ENCODE measurements around the gene FAM204A.

The FAM204A gene

DNA sequence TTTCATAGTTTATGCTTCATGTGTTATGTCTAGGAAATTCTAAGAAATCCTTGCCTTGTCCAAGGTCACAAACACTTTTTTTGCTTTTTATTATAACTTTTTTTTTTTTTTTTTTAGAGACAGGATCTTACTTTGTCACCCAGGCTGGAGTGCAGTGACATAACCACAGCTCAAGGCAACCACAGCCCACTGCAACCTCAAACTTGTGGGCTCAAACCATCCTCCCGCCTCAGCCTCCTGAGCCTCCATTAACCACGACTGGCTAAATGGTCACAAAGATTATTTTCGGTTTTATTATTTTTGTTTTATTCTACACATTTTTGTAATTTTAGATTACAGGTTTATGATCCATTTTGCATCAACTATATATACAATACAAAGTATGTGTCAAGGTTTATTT is 7.1 kb upstream of the FAM204A start:
- Histone ChIP-seq H2AFZ (ENCODE audit: low read depth, low read length) (no peak overlapping the region), H3K4me3 (ENCODE audit: low read length) (no peak overlapping the region), H3K27me3 (ENCODE audit: insufficient read depth, low read length) (peaks cover 8% of the 10 kb centered on the region), H3K36me3 (ENCODE audit: insufficient read depth, low read length) (no peaks in the 10 kb centered on the region), H3K9me3 (ENCODE audit: low read length) (no peaks in the 10 kb centered on the region), H3K4me1 (ENCODE audit: insufficient read depth, low read length) (no peaks in the 10 kb centered on the region)

- Histone ChIP-seq H3K4me3 (ENCODE audit: low read length) (no peak overlapping the region), H3K36me3 (ENCODE audit: insufficient read depth, low read length) (peaks cover 7% of the 10 kb centered on the region), H2AFZ (ENCODE audit: low read depth, low read length) (no peak overlapping the region), H3K4me1 (ENCODE audit: insufficient read depth, low read length) (peaks cover 22% of the 10 kb centered on the region), H3K27me3 (ENCODE audit: insufficient read depth, low read length) (peaks cover 6% of the 10 kb centered on the region), H3K9me3 (ENCODE audit: low read length) (no peaks in the 10 kb centered on the region)
These were observed 1.4 kb upstream of the FAM204A start for GRCh38 chr10:118343549-118343948.

DNA sequence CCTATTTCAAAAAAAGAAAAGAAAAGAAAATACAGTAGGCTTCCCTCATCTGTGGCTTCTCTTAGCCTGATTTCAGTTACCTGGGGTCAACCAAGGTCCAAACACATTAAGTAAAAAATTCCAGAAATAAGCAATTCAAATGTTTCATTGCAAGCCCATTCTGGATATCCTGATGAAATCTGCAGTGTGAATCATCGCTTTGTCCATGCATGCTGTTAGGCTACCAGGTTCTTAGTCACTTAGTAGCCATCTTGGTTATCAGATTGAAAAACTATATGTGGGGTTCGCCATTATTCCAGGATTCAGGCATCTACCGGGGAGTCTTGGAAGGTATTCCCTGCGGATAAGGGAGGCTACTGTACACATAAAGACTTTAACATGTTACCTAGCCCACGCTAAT is 991 bp upstream of the FAM204A start:
- Histone ChIP-seq H3K9me3 (ENCODE audit: low read length) (no peaks in the 10 kb centered on the region), H2AFZ (ENCODE audit: low read depth, low read length) (peak overlapping the region; percentile 55), H3K27me3 (ENCODE audit: insufficient read depth, low read length) (peaks cover 6% of the 10 kb centered on the region), H3K4me1 (ENCODE audit: insufficient read depth, low read length) (peaks cover 22% of the 10 kb centered on the region), H3K36me3 (ENCODE audit: insufficient read depth, low read length) (peaks cover 7% of the 10 kb centered on the region), H3K4me3 (ENCODE audit: low read length) (no peak overlapping the region)

GRCh38 chr10:118342638-118343020 is 505 bp upstream of the FAM204A start:
- Histone ChIP-seq H3K4me1 (ENCODE audit: insufficient read depth, low read length) (peaks cover 22% of the 10 kb centered on the region), H3K36me3 (ENCODE audit: insufficient read depth, low read length) (peaks cover 9% of the 10 kb centered on the region), H3K27me3 (ENCODE audit: insufficient read depth, low read length) (peaks cover 6% of the 10 kb centered on the region), H3K9me3 (ENCODE audit: low read length) (no peaks in the 10 kb centered on the region), H3K4me3 (ENCODE audit: low read length) (peak overlapping the region; percentile 81), H2AFZ (ENCODE audit: low read depth, low read length) (peak overlapping the region; percentile 55)

DNA sequence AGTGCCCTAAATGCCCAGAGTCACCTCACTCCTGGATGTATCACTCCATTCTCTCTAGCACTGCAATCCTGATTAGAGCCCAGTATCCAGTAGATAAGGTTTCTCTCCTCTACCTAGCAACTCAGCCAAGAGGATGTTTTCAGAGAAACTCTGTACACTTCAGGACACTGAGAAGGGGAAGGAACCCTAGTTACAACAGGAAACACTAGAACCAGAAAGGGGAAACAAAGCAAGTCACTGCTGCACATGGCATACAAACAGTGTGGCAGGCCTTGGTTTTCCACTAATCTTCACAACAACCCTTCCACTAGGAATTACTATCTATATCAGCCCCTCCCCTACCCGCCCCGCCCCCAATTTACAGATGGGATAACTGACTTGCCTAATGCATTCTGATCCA is 1.6 kb downstream of the FAM204A start:
- H3K27me3 ChIP-seq (ENCODE audit: insufficient read depth, low read length): no peaks in the 10 kb centered on the region
- no peaks in the 10 kb centered on the region for H3K9me3 ChIP-seq (ENCODE audit: low read length)
- peaks cover 24% of the 10 kb centered on the region for H3K36me3 ChIP-seq (ENCODE audit: insufficient read depth, low read length)
- H2AFZ ChIP-seq (ENCODE audit: low read depth, low read length): no peak overlapping the region
- H3K4me3 ChIP-seq (ENCODE audit: low read length): peak overlapping the region; percentile 81
- H3K4me1 ChIP-seq (ENCODE audit: insufficient read depth, low read length): peaks cover 22% of the 10 kb centered on the region

DNA sequence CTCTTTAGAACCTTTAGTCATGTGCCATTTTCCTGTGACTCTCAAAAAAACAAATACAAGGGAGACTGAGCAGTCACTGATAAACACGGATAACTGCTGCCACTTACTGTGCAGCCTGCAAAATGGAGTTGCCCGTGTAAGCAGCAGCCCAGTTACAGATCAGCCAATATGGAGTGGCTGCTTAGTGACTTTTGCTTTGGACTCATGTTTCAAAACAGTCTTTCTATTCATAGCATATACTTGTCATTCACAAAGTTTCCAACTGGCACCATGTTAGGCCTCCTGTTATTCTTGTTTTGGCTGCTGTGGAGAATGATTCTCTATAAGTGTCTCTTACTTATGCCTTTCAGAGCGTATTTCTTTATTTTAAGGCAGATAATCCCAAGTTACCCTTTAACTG is 3.0 kb downstream of the FAM204A start:
- Histone ChIP-seq H3K36me3 (ENCODE audit: insufficient read depth, low read length) (peaks cover 35% of the 10 kb centered on the region), H3K4me3 (ENCODE audit: low read length) (no peak overlapping the region), H3K27me3 (ENCODE audit: insufficient read depth, low read length) (no peaks in the 10 kb centered on the region), H2AFZ (ENCODE audit: low read depth, low read length) (no peak overlapping the region), H3K9me3 (ENCODE audit: low read length) (no peaks in the 10 kb centered on the region), H3K4me1 (ENCODE audit: insufficient read depth, low read length) (peaks cover 22% of the 10 kb centered on the region)

- Histone ChIP-seq H3K27me3 (ENCODE audit: insufficient read depth, low read length) (no peaks in the 10 kb centered on the region), H3K9me3 (ENCODE audit: low read length) (no peaks in the 10 kb centered on the region), H2AFZ (ENCODE audit: low read depth, low read length) (no peak overlapping the region), H3K4me1 (ENCODE audit: insufficient read depth, low read length) (peaks cover 17% of the 10 kb centered on the region), H3K4me3 (ENCODE audit: low read length) (no peak overlapping the region), H3K36me3 (ENCODE audit: insufficient read depth, low read length) (peaks cover 50% of the 10 kb centered on the region)
These were observed 4.8 kb downstream of the FAM204A start for GRCh38 chr10:118337356-118337755.

DNA sequence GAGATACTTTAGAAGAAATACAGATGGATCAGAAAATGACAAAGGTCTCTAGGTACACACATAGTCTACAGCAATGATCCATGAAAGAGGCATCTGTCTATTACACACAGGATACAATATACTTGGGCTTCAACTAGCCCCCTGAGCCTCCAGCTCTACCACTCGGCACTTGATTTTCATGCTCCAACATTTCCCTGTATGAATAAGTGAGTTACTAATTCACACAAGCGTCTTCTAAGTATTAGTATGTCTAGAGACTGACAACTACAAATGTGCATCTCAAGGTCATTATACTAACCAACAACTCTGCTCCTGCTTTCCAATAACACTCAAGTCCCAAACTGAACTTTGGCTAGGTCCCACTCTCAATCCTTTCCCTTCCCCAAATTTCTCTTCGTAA is 8.3 kb downstream of the FAM204A start:
- H3K4me1 ChIP-seq (ENCODE audit: insufficient read depth, low read length): no peaks in the 10 kb centered on the region
- peaks cover 72% of the 10 kb centered on the region for H3K36me3 ChIP-seq (ENCODE audit: insufficient read depth, low read length)
- H2AFZ ChIP-seq (ENCODE audit: low read depth, low read length): no peak overlapping the region
- H3K4me3 ChIP-seq (ENCODE audit: low read length): no peak overlapping the region
- no peaks in the 10 kb centered on the region for H3K27me3 ChIP-seq (ENCODE audit: insufficient read depth, low read length)
- H3K9me3 ChIP-seq (ENCODE audit: low read length): no peaks in the 10 kb centered on the region

DNA sequence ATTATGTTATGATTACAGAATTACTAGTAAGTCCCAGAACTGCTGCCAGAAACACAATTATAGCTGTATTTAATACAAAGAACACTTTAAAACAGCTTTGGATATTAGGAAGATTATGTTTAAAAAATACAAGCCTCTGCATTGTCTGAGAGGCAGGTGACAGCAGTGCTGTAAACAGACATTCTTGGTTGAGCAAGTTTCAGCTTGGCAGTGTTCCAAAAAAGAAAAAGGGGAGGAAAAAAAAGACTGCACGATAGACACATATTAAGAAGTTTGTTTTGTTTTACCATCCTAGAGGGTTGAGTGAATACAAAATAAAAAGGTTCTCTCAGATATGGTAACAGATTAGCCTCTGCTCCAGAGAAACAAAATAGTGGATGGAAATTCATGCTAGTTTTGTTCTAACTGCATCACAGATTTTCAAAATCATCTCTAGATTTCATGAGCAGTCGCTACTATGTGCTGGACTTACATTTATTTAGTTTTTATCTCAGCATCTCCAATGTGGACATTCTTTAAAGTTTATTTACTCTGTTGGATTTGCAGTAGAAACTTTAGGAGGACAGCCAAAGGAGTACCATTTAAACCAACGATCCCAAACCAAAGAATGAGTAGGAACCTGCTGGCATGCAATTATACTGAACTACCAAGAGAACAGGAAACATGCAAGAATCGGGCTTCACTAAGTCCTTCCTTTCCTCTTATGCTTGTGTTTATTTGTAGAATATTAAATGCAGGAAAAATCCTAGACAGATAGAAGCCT is 9.0 kb downstream of the FAM204A start:
- Histone ChIP-seq H3K36me3 (ENCODE audit: insufficient read depth, low read length) (peaks cover 77% of the 10 kb centered on the region), H3K9me3 (ENCODE audit: low read length) (no peaks in the 10 kb centered on the region), H3K4me1 (ENCODE audit: insufficient read depth, low read length) (no peaks in the 10 kb centered on the region), H2AFZ (ENCODE audit: low read depth, low read length) (no peak overlapping the region), H3K27me3 (ENCODE audit: insufficient read depth, low read length) (no peaks in the 10 kb centered on the region), H3K4me3 (ENCODE audit: low read length) (no peak overlapping the region)

DNA sequence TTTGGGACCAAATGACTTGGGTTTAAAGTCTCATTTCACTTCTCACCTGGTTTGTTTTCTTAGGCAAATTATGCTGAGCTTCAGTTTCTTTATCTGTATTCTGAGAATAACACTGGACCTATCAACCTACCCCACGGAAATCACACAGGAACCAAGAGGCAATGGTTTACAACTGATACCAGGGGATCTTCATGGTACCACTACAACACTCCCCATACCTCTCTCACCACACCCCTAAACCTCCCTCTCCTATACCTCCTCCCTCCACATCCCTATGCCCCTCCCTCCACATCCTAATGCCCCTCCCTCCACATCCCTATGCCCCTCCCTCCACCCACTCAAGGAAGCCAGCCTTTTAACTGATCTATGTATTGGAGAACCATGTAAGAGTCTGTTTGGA is 9.9 kb downstream of the FAM204A start:
- H3K27me3 ChIP-seq (ENCODE audit: insufficient read depth, low read length): no peaks in the 10 kb centered on the region
- peaks cover 82% of the 10 kb centered on the region for H3K36me3 ChIP-seq (ENCODE audit: insufficient read depth, low read length)
- H3K9me3 ChIP-seq (ENCODE audit: low read length): no peaks in the 10 kb centered on the region
- H2AFZ ChIP-seq (ENCODE audit: low read depth, low read length): no peak overlapping the region
- no peaks in the 10 kb centered on the region for H3K4me1 ChIP-seq (ENCODE audit: insufficient read depth, low read length)
- no peak overlapping the region for H3K4me3 ChIP-seq (ENCODE audit: low read length)

DNA sequence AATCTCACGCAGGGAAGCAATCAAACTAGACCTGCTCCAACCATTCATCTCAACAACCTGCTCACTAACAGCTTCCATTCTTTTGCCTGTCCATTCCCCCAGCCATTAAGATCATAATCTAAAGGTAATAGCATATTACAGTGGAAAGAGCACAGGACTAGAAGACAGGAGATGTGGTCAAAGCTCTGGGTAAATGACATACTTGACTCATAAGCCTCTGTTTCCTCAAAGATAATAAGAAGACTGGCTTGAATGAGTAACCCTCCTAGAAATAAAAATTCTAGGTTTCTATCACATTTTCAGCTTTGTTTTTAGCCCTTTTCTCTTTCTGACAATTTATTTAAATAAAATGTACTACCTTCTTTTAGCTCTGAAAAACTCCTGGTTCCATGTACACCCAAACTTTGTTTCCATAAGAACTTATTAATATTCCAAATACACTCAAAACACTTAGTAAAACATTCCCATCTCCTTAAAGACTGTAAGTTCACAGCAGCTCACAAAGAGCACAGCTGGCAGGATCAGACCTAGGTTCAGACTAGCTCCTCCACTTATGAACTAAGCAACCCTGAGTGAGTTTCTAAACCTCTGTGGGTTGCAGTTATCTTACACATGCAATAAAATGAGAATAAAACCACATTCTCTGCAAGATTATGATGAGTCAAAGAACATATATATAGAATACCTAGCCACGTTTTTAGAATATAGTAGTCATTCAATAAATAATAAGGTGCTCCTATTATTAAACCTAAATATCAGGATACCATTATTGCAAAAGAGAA is 11.6 kb downstream of the FAM204A start:
- Histone ChIP-seq H3K9me3 (ENCODE audit: low read length) (no peaks in the 10 kb centered on the region), H3K4me3 (ENCODE audit: low read length) (no peak overlapping the region), H3K27me3 (ENCODE audit: insufficient read depth, low read length) (no peaks in the 10 kb centered on the region), H2AFZ (ENCODE audit: low read depth, low read length) (no peak overlapping the region), H3K4me1 (ENCODE audit: insufficient read depth, low read length) (no peaks in the 10 kb centered on the region), H3K36me3 (ENCODE audit: insufficient read depth, low read length) (peaks cover 82% of the 10 kb centered on the region)

DNA sequence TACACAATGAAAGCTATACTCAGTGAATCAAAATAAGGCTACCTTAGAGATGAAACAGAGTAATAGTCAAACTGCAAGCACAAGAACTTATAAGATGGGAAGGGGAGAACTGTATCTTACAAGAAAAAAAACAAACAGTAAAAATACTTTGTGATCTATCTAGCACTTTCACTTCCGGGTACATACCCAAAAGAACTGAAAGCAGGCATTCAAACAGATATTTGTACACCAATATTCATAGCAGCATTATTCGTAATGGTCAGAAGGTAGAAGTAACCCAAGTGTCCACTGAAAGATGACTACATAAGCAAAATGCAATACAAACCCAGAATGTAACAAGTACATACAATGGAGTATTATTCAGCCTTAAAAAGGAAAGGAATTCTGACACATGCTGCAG is 18.0 kb downstream of the FAM204A start:
- H3K36me3 ChIP-seq (ENCODE audit: insufficient read depth, low read length): peaks cover 62% of the 10 kb centered on the region
- no peaks in the 10 kb centered on the region for H3K9me3 ChIP-seq (ENCODE audit: low read length)
- H3K27me3 ChIP-seq (ENCODE audit: insufficient read depth, low read length): no peaks in the 10 kb centered on the region
- H2AFZ ChIP-seq (ENCODE audit: low read depth, low read length): no peak overlapping the region
- no peak overlapping the region for H3K4me3 ChIP-seq (ENCODE audit: low read length)
- no peaks in the 10 kb centered on the region for H3K4me1 ChIP-seq (ENCODE audit: insufficient read depth, low read length)

DNA sequence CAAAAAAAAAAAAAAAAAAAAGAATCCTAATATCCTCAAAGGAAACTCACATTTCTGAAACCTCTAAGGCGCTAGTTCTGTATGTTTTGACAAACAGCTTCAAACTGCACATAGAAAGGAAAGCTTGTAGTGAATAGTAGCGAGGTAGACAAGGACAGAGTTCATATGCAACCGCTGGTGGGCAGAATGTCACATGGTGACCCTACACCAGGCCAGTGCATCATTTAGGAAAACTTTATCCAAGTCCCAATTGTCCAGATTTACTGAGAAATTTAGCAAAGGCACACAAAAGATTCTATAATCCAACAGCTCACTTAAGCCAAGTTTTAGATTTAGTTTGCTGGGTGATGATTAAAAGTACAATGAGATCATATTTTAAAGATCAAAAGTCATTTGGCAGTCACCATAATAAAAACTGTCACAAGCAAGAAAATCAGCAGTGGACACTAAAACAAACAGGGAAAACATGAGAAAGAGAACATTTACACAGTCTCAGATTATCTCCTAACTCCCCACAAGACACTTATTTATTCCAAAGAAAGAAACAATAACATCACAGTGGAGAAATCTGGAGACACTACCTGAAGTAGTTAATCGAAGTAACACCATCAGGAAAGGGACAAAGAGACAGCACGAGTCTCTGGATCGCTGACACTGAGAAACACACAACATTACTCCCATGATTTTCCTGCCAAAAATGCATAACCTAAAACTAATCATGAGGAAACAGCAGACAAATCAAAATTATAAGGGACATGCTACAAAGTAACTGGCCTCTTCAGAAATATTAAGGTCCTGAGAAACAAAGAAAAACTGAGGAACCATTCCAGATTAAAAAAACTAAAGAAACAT is 20.2 kb downstream of the FAM204A start:
- peaks cover 45% of the 10 kb centered on the region for H3K36me3 ChIP-seq (ENCODE audit: insufficient read depth, low read length)
- no peaks in the 10 kb centered on the region for H3K9me3 ChIP-seq (ENCODE audit: low read length)
- no peak overlapping the region for H2AFZ ChIP-seq (ENCODE audit: low read depth, low read length)
- peaks cover under 1% of the 10 kb centered on the region for H3K4me1 ChIP-seq (ENCODE audit: insufficient read depth, low read length)
- no peaks in the 10 kb centered on the region for H3K27me3 ChIP-seq (ENCODE audit: insufficient read depth, low read length)
- H3K4me3 ChIP-seq (ENCODE audit: low read length): no peak overlapping the region
